Measurements from ENCODE around the gene CTSK. TPM values are rescaled to one million over a fixed set of nuclear protein-coding genes. Genes with fewer than 3 reads are reported as not detected.
"Not testable (repeated sequence)": the region's sequence is repeated elsewhere in the genome, so short reads cannot be mapped to it uniquely, and the experiment has no call there.

The CTSK gene
- total and polyA plus RNA-seq, 2 donors from 2014 or later = 11.6 to 16.8 TPM

DNA sequence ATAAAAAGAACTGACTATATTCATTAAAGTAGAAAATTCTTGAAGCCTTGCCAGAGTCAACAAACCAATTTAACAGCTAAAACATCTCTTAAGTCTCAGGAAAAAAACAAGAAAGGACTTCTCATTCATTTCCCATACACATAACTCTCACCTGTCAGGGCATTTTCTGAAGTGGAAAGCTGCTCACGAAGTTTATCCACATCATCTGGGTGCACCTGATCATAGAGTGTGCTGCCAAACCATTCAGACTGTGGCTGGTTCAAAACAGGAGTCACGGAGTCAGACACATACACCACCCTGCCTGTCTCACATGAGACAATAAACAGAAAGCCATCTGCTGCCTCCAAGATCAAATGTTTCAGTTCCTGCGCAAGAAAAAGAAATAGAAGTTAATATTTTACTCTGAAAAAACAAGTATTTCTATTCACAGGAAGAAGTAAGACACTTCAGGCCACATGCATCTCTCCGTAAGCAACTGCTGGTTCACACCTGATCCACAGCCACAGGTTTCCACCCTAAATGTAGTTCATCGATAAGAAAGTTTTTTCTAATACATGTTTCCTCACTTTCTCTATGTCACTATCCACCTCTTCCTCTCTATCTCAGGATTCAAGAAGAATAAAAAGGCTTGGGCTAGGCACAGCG lies 28.2 kb upstream of the CTSK start:
- DNase-seq = peak in 2 of 5 donors; percentile 14 to 44
- Histone ChIP-seq H3K36me3 (ENCODE audit: control insufficient read depth in 2 of 3, insufficient read depth in 3 of 3, low read length in 3 of 3) (peaks cover 13 to 57% (median 30%) of the 10 kb centered on the region in 3 donors), H3K9me3 (ENCODE audit: control insufficient read depth in 2 of 3, insufficient read depth in 1 of 3, low read length in 3 of 3) (no peaks in the 10 kb centered on the region), H3K4me1 (ENCODE audit: control insufficient read depth in 2 of 3, insufficient read depth in 2 of 3, low read depth in 1 of 3, low read length in 3 of 3) (peaks cover 0 to 2% (median 0%) of the 10 kb centered on the region in 3 donors), H3K27me3 (ENCODE audit: control insufficient read depth, insufficient read depth, low read length) (no peaks in the 10 kb centered on the region), H3K4me3 (ENCODE audit: low read length in 3 of 3) (no peak overlapping the region), H3K27ac (ENCODE audit: low read depth in 2 of 2, low read length in 2 of 2) (peak overlapping the region in 1 of 2 donors; percentile 37), H3K9ac (ENCODE audit: low read length in 3 of 3) (no peak overlapping the region)
- intact Hi-C loops (cut with DNase I) = no loop called here
- TF ChIP-seq, protein P1, sequence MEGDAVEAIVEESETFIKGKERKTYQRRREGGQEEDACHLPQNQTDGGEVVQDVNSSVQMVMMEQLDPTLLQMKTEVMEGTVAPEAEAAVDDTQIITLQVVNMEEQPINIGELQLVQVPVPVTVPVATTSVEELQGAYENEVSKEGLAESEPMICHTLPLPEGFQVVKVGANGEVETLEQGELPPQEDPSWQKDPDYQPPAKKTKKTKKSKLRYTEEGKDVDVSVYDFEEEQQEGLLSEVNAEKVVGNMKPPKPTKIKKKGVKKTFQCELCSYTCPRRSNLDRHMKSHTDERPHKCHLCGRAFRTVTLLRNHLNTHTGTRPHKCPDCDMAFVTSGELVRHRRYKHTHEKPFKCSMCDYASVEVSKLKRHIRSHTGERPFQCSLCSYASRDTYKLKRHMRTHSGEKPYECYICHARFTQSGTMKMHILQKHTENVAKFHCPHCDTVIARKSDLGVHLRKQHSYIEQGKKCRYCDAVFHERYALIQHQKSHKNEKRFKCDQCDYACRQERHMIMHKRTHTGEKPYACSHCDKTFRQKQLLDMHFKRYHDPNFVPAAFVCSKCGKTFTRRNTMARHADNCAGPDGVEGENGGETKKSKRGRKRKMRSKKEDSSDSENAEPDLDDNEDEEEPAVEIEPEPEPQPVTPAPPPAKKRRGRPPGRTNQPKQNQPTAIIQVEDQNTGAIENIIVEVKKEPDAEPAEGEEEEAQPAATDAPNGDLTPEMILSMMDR (IDR thresholded peaks at IDR 0.05; ENCODE audit: borderline replicate concordance, extremely low read depth, insufficient read depth) = no peak
- no peak for FAIRE-seq

DNA sequence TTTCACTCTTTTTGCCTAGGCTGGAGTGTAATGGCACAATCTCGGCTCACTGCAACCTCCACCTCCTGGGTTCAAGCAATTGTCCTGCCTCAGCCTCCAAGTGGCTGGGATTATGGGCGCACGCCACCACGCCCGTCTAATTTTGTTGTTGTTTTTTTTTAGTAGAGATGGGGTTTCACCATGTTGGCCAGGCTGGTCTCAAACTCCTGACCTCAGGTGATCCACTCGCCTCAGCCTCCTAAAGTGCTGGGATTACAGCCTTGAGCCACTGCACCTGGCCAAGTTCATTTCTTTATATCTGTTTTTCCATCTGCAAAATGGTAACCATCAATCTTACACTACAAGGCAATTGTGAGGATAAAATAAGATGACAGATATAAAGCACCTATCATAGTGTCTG lies 25.9 kb upstream of the CTSK start:
- H3K4me3 ChIP-seq (ENCODE audit: low read length in 3 of 3); H3K27me3 ChIP-seq (ENCODE audit: control insufficient read depth, insufficient read depth, low read length); H3K27ac ChIP-seq (ENCODE audit: low read depth in 2 of 2, low read length in 2 of 2); DNase-seq; intact Hi-C loops (cut with DNase I); H3K4me1 ChIP-seq (ENCODE audit: control insufficient read depth in 2 of 3, insufficient read depth in 2 of 3, low read depth in 1 of 3, low read length in 3 of 3); FAIRE-seq; H3K9me3 ChIP-seq (ENCODE audit: control insufficient read depth in 2 of 3, insufficient read depth in 1 of 3, low read length in 3 of 3); H3K9ac ChIP-seq (ENCODE audit: low read length in 3 of 3): not testable (repeated sequence)
- peaks cover 15 to 64% (median 31%) of the 10 kb centered on the region in 3 donors for H3K36me3 ChIP-seq (ENCODE audit: control insufficient read depth in 2 of 3, insufficient read depth in 3 of 3, low read length in 3 of 3)

DNA sequence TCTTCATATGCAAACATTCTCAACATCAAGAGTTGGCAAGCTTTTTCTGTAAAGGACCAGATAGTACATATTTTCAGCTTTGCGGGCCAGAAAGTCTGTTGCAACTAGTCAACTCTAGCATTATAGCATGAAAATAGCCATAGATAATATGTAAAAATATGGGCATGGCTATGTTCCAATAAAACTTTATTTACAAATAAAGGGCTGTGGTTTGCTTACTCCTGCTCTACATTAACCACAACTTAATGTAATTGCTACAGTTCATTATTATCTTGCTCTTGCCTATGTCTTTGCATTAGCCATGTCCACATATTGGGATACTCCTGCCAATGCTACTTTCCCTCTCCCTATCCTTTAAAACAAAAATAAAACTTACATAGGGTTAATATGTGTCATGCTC lies 24.5 kb upstream of the CTSK start:
- intact Hi-C loops (cut with DNase I) = no loop called here
- Histone ChIP-seq H3K36me3 (ENCODE audit: control insufficient read depth in 2 of 3, insufficient read depth in 3 of 3, low read length in 3 of 3) (peaks cover 18 to 69% (median 36%) of the 10 kb centered on the region in 3 donors), H3K9ac (ENCODE audit: low read length in 3 of 3) (no peak overlapping the region), H3K27ac (ENCODE audit: low read depth in 2 of 2, low read length in 2 of 2) (no peak overlapping the region), H3K4me3 (ENCODE audit: low read length in 3 of 3) (no peak overlapping the region), H3K27me3 (ENCODE audit: control insufficient read depth, insufficient read depth, low read length) (no peaks in the 10 kb centered on the region), H3K4me1 (ENCODE audit: control insufficient read depth in 2 of 3, insufficient read depth in 2 of 3, low read depth in 1 of 3, low read length in 3 of 3) (peaks cover 0 to 2% (median 0%) of the 10 kb centered on the region in 3 donors), H3K9me3 (ENCODE audit: control insufficient read depth in 2 of 3, insufficient read depth in 1 of 3, low read length in 3 of 3) (no peaks in the 10 kb centered on the region)
- FAIRE-seq (no peak), DNase-seq (no peak)
- TF ChIP-seq, protein P1 (IDR thresholded peaks at IDR 0.05; ENCODE audit: borderline replicate concordance, extremely low read depth, insufficient read depth) = no peak

DNA sequence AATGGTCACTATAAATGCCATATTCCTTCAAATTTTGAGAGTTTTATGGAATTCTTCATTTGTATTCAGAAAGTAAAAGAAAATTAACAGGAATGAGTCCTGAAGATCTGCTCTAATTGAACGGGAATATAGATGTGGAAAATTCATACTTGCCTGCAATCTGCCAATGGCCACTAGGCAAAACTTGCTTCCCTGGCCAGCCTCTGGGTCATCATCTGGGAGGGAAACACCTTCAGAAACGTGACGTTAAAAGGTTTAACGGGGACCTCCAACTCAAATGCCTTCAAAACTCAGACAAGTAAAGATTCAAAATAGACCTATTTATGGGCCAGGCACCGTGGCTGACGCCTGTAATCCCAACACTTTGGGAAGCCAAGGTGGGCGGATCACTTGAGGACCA lies 21.7 kb upstream of the CTSK start:
- Histone ChIP-seq H3K9me3 (ENCODE audit: control insufficient read depth in 2 of 3, insufficient read depth in 1 of 3, low read length in 3 of 3) (no peaks in the 10 kb centered on the region), H3K36me3 (ENCODE audit: control insufficient read depth in 2 of 3, insufficient read depth in 3 of 3, low read length in 3 of 3) (peaks cover 14 to 58% (median 29%) of the 10 kb centered on the region in 3 donors), H3K27ac (ENCODE audit: low read depth in 2 of 2, low read length in 2 of 2) (no peak overlapping the region), H3K9ac (ENCODE audit: low read length in 3 of 3) (no peak overlapping the region), H3K4me1 (ENCODE audit: control insufficient read depth in 2 of 3, insufficient read depth in 2 of 3, low read depth in 1 of 3, low read length in 3 of 3) (no peaks in the 10 kb centered on the region), H3K4me3 (ENCODE audit: low read length in 3 of 3) (no peak overlapping the region), H3K27me3 (ENCODE audit: control insufficient read depth, insufficient read depth, low read length) (no peaks in the 10 kb centered on the region)
- TF ChIP-seq, protein P1 (IDR thresholded peaks at IDR 0.05; ENCODE audit: borderline replicate concordance, extremely low read depth, insufficient read depth) = no peak
- no peak for FAIRE-seq
- no peak for DNase-seq
- intact Hi-C loops (cut with DNase I) = no loop called here
